Iris pigment epithelial cell (primary cell): ENCODE data around the gene LDLRAD3.
A peak's percentile ranks its signal among the peaks of the same experiment; 100 is the strongest.

ENCODE experiments used
- DNase-seq: peaks from one replicate; pipeline ENCODE4 v3.0.0-alpha.2; 2011; ENCODE audit warnings: low read depth

Gene LDLRAD3

GRCh38 chr11:36105743-36106581 is 162.1 kb downstream of the LDLRAD3 start:
- no peak for DNase-seq

- DNase-seq: no peak
Measured at GRCh38 chr11:36107547-36107946, 163.7 kb downstream of the LDLRAD3 start.

- no peak for DNase-seq
Measured at GRCh38 chr11:36108881-36109589, 165.2 kb downstream of the LDLRAD3 start.

GRCh38 chr11:36109590-36109849 is 165.7 kb downstream of the LDLRAD3 start:
- DNase-seq: no peak

- DNase-seq: no peak
Measured at GRCh38 chr11:36109850-36110606, 166.2 kb downstream of the LDLRAD3 start.

- no peak for DNase-seq
Measured at GRCh38 chr11:36110668-36111410, 167.0 kb downstream of the LDLRAD3 start.

GRCh38 chr11:36114095-36114494 is 170.2 kb downstream of the LDLRAD3 start:
- no peak for DNase-seq

GRCh38 chr11:36115378-36115801 is 171.5 kb downstream of the LDLRAD3 start:
- DNase-seq: no peak

- no peak for DNase-seq
Measured at GRCh38 chr11:36116161-36116560, 172.3 kb downstream of the LDLRAD3 start.

- DNase-seq: no peak
Measured at GRCh38 chr11:36118084-36118483, 174.2 kb downstream of the LDLRAD3 start.

- DNase-seq: no peak
Measured at GRCh38 chr11:36119300-36119699, 175.4 kb downstream of the LDLRAD3 start.

GRCh38 chr11:36121054-36121453 is 177.2 kb downstream of the LDLRAD3 start:
- DNase-seq: no peak

GRCh38 chr11:36122671-36123070 is 178.8 kb downstream of the LDLRAD3 start:
- peak; percentile 46 for DNase-seq

- peak; percentile 39 for DNase-seq
Measured at GRCh38 chr11:36123336-36124101, 179.7 kb downstream of the LDLRAD3 start.

- DNase-seq: peak; percentile 50
Measured at GRCh38 chr11:36126678-36127077, 182.8 kb downstream of the LDLRAD3 start.

- no peak for DNase-seq
Measured at GRCh38 chr11:36127550-36127949, 183.7 kb downstream of the LDLRAD3 start.

GRCh38 chr11:36129955-36130354 is 186.1 kb downstream of the LDLRAD3 start:
- DNase-seq: no peak

GRCh38 chr11:36130401-36130800 is 186.5 kb downstream of the LDLRAD3 start:
- peak; percentile 35 for DNase-seq

GRCh38 chr11:36131721-36132397 is 188.0 kb downstream of the LDLRAD3 start:
- DNase-seq: peak; percentile 69

- peak; percentile 45 for DNase-seq
Measured at GRCh38 chr11:36132940-36133339, 189.1 kb downstream of the LDLRAD3 start.

- DNase-seq: no peak
Measured at GRCh38 chr11:36135076-36135475, 191.2 kb downstream of the LDLRAD3 start.
